GM12873 (cell line): Measurements from ENCODE around the gene CD82.

Experiments
- CTCF ChIP-seq: IDR thresholded peaks from 2 replicates; pipeline ENCODE4 v1.5.1; 2012; ENCODE audit warnings: low read depth, mild to moderate bottlenecking, moderate library complexity, low read length, control low read depth; ENCODE audit not compliant: insufficient read depth; ENCODE audit errors: missing control alignments

CD82 gene

GRCh38 chr11:44565953-44566949 lies 788 bp downstream of the CD82 start:
- TF ChIP-seq CTCF = no peak

- TF ChIP-seq CTCF = peak; percentile 16
Measured at GRCh38 chr11:44566952-44567875, 1.8 kb downstream of the CD82 start.

DNA sequence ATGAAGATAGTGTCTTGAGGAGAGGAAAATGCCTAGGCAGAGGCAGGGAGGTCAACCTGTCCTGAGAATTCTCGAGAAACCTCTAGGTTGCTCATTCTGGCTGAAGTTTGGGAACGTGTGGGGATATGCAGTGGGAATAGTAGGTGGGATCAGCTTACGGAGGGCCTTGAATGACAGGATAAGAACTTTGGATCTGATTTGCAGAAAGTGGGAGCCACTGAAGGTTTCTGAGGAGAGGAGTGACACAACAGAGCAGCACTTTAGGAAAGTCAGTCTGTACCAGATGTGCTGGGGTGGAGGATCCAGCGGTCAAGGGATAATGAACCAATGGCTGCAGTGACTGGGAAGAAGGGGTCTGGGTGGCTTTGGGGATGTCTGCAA lies 2.4 kb downstream of the CD82 start:
- no peak for TF ChIP-seq CTCF

DNA sequence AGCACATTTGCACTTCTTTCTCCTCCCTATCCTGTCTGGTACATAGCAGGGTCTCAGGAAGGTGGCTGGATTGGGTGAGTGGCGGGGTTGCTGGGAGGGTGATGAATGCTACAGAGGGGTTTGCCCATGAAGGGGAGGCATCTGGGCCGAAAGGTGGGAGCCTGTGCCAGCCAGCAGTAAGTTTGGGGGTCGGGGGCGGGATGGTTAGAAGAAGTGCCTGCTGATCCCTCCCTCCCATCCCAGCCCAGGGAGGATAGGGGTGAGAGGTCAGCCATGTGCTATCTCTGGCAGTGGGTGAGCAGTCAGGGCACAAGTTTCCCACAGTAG lies 2.8 kb downstream of the CD82 start:
- no peak for TF ChIP-seq CTCF

DNA sequence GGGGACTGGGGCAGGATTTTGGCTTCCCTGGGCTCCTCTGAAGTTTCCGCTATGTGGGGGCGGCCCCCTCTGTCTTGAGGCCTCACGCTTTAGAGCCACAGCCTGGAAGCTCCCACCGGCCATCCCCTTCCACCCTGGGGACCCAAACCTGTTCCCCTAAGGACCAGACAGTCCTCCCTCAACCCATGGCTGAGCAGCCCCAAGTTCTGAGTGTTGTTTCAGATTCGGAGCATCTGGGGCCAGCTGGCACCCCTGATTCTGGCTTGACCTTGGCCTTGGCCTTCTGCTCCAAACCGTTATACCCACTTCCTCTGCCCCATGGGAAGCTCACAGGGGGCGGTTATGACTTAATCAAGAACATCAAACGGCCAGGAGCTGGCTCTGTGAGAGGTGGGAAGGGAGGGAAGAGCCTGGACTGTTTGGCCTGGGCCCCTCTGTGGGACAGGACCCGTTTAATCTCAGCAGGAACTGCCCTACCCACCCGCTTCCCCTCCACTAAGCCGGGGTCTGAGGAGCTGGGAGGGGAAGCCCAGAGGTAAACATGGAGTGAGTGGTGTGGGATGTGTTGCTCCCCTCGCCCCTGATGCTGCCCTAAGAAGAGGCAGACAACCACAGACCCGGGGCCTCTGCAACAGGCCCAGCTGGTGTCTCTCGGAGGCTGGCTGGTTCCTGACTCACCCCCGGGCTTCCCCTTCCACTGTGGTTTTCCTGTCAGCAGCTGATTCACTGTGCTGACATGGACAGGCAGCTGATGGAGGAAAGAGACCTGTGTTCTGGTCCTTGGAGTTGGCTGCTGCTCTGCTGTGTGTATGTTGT lies 3.4 kb downstream of the CD82 start:
- no peak for TF ChIP-seq CTCF

DNA sequence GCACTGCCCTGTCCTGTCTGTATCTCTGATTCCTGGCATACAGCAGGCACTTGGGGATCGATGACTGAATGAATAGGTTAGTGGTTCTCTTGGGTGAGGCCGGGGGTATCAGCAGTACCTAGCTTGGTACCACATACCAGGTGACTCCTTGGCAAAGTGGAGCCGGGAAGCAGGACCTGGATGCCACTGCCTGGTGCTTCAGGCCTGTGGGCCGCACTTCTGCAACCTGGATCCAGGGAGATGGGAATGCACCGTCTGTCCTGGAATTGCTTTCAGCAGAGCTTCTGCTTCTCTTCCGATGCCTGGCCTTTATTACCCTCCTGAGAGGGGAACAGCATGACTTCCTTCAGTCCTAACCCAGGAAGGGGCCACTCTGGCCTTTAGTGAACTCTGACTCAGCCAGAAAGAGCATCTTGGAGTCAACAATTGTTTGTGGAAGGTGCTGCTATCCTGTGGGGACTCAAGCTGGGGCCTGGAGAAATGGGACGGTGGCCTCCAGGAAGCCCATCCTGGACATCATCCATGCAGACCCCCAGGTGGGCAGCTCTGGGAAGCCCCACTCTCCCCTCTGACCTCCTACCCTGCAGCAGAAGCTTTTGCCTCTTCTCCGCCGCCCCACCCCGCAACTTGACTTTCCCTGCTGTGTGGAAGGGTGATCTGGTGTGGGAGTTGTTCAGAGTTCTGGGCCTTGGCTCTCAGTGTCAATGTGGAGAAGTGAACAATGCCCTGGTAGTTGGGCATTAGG lies 5.1 kb downstream of the CD82 start:
- no peak for TF ChIP-seq CTCF
